Fibroblast of skin of back (primary cell): Measurements from ENCODE around the gene SEC11A. TPM values are rescaled to one million over a fixed set of nuclear protein-coding genes. Genes with fewer than 3 reads are reported as not detected.
A peak's percentile ranks its signal among the peaks of the same experiment; 100 is the strongest.
"Not testable (repeated sequence)": the region's sequence is repeated elsewhere in the genome, so short reads cannot be mapped to it uniquely, and the experiment has no call there.

Source experiments
- DNase-seq: peaks from one replicate; pipeline ENCODE4 v3.0.0-alpha.2; 2013
- polyA plus RNA-seq, 2 experiments: library from polyadenylated mRNA; unstranded; fragments of 120-200 nt; gene quantifications; one replicate each; pipeline ENCODE4 v1.2.1, GENCODE V29; 2013; ENCODE audit not compliant: insufficient read length in 2 of 2

Gene SEC11A
- polyA plus RNA-seq (2013, experiment 1 of 2; ENCODE audit: insufficient read length): 184 TPM
- 182 TPM for polyA plus RNA-seq (2013, experiment 2 of 2; ENCODE audit: insufficient read length)

GRCh38 chr15:84716036-84716732, at the start of gene SEC11A:
SEC11A (minus strand) TSS chr15:84716139; CDS start chr15:84716075, 64 bp downstream.
- peak; percentile 95 for DNase-seq

GRCh38 chr15:84765675-84766074, 49.7 kb upstream of the SEC11A start:
- DNase-seq: no peak

- DNase-seq: no peak
Observed at GRCh38 chr15:84764989-84765388, 49.0 kb upstream of the SEC11A start.

- DNase-seq: no peak
Observed at GRCh38 chr15:84764585-84764984, 48.6 kb upstream of the SEC11A start.

- DNase-seq: no peak
Observed at GRCh38 chr15:84762840-84763572, 47.1 kb upstream of the SEC11A start.

GRCh38 chr15:84761607-84762131, 45.7 kb upstream of the SEC11A start:
- DNase-seq: peak; percentile 5

- no peak for DNase-seq
Observed at GRCh38 chr15:84760219-84760618, 44.3 kb upstream of the SEC11A start.

- no peak for DNase-seq
Observed at GRCh38 chr15:84759018-84759417, 43.1 kb upstream of the SEC11A start.

GRCh38 chr15:84755736-84756527, 40.0 kb upstream of the SEC11A start:
- DNase-seq: no peak

GRCh38 chr15:84754889-84755288, 39.0 kb upstream of the SEC11A start:
- DNase-seq: not testable (repeated sequence)

- DNase-seq: peak; percentile 45
Observed at GRCh38 chr15:84752700-84753099, 36.8 kb upstream of the SEC11A start.

- no peak for DNase-seq
Observed at GRCh38 chr15:84752195-84752594, 36.3 kb upstream of the SEC11A start.

- DNase-seq: not testable (repeated sequence)
Observed at GRCh38 chr15:84751721-84752120, 35.8 kb upstream of the SEC11A start.

- DNase-seq: no peak
Observed at GRCh38 chr15:84750583-84751092, 34.7 kb upstream of the SEC11A start.

GRCh38 chr15:84749111-84749991, 33.4 kb upstream of the SEC11A start:
- peak; percentile 17 for DNase-seq

GRCh38 chr15:84748274-84749110, 32.6 kb upstream of the SEC11A start, which contains the start of gene ZNF592:
ZNF592 (plus strand) TSS chr15:84748592; CDS start chr15:84782676, 34,084 bp downstream.
- peak; percentile 83 for DNase-seq

- DNase-seq: peak; percentile 69
Observed at GRCh38 chr15:84747416-84748273, 31.7 kb upstream of the SEC11A start.

GRCh38 chr15:84741121-84741520, 25.2 kb upstream of the SEC11A start:
- DNase-seq: no peak

GRCh38 chr15:84740691-84741090, 24.8 kb upstream of the SEC11A start:
- DNase-seq: no peak
